ENCODE measurements around the gene USP47.
A peak's percentile ranks its signal among the peaks of the same experiment; 100 is the strongest.
"Not testable (repeated sequence)": the region's sequence is repeated elsewhere in the genome, so short reads cannot be mapped to it uniquely, and the experiment has no call there.

USP47 gene

DNA sequence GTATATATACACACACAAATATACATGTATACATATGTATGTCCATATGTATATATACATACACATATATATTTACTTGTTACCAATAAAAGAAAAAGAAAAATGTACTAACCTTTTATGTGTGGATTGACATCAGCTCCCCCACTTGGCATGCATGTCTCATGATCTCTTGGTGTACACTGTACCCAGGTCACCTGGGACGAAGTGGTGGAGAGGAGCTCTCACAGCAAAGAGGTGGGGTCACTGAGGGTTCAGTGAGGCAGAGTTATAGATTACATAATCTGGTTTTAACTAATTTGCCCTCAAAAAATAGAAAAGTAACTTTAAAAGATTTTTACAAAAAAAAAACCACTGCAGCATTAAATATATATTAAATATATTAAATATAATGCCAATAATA is 15.5 kb upstream of the USP47 start:
- no peak for DNase-seq

DNA sequence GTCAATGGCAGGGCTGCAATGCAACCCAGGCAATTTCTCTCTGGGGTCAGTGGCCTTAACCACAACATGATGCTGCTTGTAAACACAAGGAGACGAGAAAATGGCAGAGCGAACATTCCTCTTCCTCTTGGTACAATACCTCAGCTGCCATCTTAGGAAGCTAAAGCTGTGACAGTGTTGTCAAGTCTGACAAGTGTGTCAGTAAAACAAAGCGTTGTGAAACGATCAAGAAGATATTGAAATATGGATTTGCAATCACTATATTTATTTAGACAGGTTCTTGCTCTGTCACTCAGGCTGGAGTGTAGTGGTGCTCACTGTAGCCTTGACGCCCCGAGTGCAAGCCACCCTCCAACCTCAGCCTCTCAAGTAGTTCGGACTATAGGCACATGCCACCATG is 14.5 kb upstream of the USP47 start:
- no peak for DNase-seq

DNA sequence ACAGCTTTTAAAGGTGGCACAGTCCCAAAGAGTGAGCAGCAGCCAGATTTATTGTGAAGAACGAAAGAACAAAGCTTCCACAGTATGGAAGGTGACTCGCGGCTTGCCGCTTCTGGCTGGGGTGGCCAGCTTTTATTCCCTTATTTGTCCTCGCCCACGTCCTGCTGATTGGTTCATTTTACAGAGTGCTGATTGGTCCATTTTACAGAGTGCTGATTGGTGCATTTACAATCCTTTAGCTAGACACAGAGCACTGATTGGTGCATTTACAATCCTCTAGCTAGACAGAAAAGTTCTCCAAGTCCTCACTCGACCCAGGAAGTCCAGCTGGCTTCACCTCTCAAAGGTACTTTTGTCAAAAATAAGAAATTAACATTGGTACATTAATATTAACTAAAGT is 10.4 kb upstream of the USP47 start:
- not testable (repeated sequence) for DNase-seq

DNA sequence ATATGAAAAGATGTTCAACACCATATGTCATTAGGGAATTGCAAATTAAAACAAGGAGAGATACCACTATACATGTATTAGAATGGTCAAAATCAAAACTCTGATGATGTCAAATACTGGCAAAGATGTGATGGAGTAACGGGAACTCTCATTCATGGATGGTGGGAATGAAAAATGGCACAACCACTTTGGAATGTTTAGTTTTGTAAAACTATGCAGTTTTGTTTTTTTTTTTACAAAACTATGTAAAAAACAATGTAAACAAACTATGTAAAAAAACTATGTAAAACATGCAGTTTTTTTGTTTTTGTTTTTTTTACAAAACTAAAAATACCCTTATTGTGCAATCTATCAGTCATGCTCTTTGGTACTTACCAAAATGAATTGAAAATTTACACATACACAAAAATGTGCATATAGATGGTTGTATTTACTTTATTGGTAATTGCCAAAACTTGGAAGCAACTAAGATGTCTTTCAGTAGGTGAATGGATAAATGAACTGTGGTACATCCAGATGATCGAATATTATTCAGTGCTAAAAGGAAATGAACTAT is 5.0 kb upstream of the USP47 start:
- DNase-seq, result no peak

GRCh38 chr11:11839718-11840117 is 2.1 kb upstream of the USP47 start:
- DNase-seq, result no peak

- no peak for DNase-seq
Observed at GRCh38 chr11:11841116-11841722, 553 bp upstream of the USP47 start.

- peak in 1 of 2 experiments; percentile 3 for DNase-seq
Observed at GRCh38 chr11:11842421-11843008, 743 bp downstream of the USP47 start.

DNA sequence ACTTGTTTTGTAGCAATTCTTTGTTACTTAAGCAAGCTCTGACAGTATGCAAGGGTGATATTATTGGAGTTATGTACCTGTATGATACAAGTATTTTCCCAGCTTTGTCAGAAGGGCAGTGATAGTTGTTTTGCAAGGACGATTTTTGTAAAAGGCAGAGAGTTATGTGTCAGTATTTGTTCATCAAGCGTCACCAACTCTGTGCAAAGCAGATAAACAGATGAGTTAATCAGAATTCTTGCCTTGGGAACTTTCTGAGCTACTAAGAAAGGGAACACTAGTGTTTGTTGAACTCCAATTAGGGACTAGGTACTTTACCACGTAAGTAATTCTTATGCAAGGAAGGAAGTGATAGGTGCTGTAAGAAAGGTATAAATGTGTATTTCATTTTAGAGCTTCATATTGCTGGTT is 1.4 kb downstream of the USP47 start:
- DNase-seq, result no peak

- DNase-seq, result no peak
Observed at GRCh38 chr11:11843642-11844041, 1.9 kb downstream of the USP47 start.

- no peak for DNase-seq
Observed at GRCh38 chr11:11844272-11844671, 2.5 kb downstream of the USP47 start.

- no peak for DNase-seq
Observed at GRCh38 chr11:11845071-11845470, 3.3 kb downstream of the USP47 start.

DNA sequence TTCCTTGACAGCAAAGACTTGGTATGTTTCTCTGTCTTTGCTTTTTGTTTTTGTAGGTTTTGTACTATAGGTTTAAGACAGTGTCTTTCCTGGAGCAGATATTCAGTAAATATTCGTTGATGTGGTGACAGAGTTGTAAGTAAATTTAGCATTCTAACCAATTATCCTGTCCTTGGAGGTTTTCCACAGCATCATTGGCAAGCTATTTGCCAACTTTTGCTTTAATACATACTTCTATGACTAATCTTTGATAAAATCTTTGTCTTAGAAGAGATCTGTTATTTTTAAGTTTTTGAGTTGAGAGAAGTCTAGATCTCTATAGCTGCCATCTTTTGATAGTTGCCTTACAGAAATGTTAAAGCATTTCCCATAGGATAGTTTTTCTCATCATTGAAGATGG is 3.8 kb downstream of the USP47 start:
- DNase-seq, result no peak

DNA sequence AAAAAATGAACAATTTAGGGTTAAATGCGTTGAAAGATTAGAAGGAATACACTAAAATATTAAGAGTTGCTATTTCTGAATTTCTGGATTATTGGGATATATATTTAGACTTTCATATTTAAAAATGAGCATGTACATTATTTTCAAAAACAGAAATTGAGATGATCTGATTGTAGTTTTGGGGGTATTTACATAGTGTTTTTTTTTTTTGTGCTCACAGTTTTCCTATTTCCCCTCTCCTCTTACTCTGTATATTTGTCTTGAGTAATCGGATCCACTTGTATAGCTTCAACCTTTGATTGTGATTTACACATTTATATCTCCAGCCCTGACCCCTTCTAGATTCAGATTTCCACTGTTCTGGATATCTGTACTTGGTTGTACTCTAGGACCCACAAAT is 5.3 kb downstream of the USP47 start:
- no peak for DNase-seq

- no peak for DNase-seq
Observed at GRCh38 chr11:11848891-11849746, 7.3 kb downstream of the USP47 start.

GRCh38 chr11:11850668-11851067 is 8.9 kb downstream of the USP47 start:
- no peak for DNase-seq

DNA sequence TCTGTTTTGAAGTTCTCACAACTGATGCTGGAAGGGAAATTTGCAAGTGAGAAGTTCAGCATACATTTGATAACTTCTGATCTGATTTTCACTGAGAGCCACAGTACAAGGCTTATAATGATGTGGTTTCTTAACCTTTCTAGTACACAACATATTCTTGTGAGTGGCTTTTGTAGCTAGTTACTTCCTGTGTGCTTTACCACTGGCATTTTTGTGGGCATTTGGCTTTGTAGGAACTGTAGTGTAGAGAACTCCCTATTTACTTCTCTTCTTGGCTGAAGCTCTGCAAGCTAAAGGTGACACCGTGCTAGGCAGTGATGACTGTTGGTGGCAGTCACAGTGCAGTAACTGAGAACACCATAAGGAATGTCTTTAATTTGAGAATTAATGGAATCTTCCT is 14.9 kb downstream of the USP47 start:
- no peak for DNase-seq

- no peak for DNase-seq
Observed at GRCh38 chr11:11857769-11858168, 16.0 kb downstream of the USP47 start.

DNA sequence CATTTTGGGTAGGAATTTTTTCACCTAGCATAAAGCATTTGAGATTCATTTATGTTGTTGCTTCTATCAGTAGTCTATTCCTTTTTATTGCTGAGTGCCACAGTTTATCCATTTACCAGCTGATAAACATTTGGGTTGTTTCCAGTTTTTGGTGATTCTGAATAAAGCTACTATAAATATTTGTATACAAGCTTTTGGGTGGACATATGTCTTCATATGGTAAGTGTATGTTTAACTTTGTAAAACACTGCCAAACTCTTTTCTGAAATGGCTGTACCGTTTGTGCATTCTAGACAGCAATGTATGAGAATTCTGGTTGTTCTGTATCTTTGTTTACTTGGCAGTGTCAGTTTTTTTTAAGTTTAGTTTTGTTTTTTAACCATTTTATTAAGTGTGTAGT is 16.9 kb downstream of the USP47 start:
- no peak for DNase-seq

DNA sequence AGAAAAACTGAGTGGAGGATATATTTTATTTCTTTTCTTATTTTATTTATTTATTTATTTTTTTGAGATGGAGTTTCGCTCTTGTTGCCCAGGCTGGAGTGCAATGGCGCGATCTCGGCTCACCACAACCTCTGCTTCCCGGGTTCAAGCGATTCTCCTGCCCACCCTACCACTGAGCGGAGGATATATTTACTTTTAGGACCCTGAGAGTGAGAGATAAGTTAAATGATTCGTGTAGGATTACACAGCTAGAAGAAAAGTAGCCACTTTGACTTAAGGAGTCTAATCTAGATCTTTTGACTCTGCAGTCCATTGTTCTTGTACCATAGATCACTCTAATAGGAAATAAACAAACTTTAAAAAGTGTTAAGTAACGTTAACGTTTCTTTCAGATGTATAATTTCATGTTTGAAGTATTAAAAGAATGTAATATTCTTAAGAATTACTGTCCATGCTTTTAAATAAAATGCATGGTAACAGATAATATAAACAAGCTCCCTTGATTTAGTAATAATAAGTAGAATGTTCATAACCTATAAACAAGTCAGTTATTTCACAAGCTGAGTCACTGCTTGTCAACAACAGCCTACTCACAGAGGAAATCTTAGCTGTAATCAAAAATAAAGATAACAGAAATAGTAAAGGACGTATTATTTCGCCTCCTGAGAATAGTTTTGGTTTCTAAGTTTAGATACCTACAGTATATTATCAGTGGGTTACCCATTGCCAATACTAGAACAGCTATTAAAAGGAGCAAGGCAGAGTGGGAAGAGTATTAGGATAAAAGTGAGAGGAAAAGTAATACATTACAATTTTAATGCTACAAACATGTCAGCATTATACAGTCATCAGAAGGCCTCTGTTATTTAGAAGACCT is 18.6 kb downstream of the USP47 start:
- DNase-seq, result no peak

- DNase-seq, result no peak
Observed at GRCh38 chr11:11862999-11863398, 21.2 kb downstream of the USP47 start.

DNA sequence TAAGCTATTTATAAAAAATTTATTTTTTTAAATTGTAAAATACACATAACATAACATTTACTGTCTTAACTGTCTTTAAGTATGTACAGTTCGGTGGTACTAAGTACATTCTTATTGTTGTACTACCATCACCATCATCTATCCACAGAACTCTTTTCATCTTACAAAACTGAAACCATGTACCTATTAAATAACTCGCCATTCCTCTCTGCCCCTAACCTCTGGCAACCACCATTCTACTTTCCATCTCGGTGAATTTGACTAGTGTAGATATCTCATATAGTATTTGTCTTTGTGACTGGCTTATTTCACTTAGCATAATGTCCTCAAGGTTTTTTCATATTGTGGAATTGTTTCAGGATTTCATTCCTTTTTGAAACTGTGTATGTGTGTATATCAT is 22.6 kb downstream of the USP47 start:
- no peak for DNase-seq

GRCh38 chr11:11864803-11865202 is 23.0 kb downstream of the USP47 start:
- no peak for DNase-seq

DNA sequence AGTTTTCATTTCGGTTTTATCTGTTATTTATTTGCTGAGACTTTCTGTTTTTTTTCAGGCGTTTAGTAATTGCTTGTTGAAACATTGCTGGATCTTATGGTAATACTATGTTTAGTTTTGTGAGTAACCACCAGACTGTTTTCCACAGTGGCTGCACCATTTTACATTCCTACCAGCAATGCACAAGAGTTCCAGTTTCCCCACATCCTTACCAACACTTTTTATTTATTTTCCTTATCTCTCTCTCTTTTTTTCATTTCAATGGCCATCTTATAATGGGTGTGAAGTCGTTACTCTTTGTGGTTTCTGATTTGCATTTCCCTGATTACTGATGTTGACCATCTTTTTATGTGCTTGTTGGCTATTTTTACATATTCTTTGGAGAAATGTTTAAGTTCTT is 23.7 kb downstream of the USP47 start:
- DNase-seq, result no peak
